NB4 (cell line): Measurements from ENCODE around the gene IQCE.

ENCODE experiments used
- POLR2A ChIP-seq: IDR thresholded peaks from 2 replicates; pipeline ENCODE4 v1.6.1; 2011; ENCODE audit warnings: mild to moderate bottlenecking; ENCODE audit not compliant: insufficient read length; ENCODE audit errors: extremely low read depth
- TF ChIP-seq, protein P1 (sequence below): IDR thresholded peaks from one replicate; pipeline ENCODE4 v1.5.1; 2012; ENCODE audit warnings: low read depth, low read length
- TF ChIP-seq, protein P2 (sequence below): IDR thresholded peaks from 2 replicates; pipeline ENCODE4 v1.6.1; 2011; ENCODE audit warnings: low read depth, low read length

DNA sequence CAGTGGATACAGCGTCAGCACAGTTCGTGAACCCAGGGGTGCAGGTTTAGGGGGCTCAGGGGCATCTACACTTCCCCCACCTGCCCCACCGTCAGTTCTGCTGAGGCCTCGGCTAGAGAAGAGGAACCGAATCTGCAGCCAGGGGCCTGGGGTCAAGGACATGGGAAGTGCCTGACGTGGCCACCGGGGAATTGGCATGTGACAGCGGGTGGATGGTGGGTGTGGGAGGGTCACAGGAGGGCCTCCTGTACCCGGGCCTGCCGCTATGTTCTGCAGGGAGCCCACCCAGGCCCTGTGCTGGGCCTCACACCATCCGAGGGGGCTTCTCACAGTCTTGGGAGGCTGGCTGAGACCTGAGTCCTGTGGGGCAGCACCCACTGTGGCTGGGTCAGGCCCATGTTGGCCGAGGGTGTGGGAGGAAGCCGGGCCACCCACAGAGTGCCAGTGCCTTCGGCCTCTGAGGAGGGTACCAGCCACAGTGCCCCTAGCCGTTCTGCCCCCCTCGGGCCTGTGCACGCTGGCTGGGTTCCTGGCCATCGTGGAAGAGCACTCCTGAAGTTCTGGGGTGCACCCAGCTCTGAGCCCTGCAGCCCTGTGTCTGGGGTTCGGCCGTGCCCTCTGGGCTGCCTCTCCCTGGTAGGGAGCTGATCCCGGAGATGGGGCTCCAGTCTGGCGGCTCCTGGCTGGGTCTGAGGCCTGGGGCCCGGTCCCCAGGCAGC is 78.9 kb downstream of the IQCE start:
- TF ChIP-seq, protein P1, sequence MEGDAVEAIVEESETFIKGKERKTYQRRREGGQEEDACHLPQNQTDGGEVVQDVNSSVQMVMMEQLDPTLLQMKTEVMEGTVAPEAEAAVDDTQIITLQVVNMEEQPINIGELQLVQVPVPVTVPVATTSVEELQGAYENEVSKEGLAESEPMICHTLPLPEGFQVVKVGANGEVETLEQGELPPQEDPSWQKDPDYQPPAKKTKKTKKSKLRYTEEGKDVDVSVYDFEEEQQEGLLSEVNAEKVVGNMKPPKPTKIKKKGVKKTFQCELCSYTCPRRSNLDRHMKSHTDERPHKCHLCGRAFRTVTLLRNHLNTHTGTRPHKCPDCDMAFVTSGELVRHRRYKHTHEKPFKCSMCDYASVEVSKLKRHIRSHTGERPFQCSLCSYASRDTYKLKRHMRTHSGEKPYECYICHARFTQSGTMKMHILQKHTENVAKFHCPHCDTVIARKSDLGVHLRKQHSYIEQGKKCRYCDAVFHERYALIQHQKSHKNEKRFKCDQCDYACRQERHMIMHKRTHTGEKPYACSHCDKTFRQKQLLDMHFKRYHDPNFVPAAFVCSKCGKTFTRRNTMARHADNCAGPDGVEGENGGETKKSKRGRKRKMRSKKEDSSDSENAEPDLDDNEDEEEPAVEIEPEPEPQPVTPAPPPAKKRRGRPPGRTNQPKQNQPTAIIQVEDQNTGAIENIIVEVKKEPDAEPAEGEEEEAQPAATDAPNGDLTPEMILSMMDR: no peak
- TF ChIP-seq POLR2A: no peak
- TF ChIP-seq, protein P2, sequence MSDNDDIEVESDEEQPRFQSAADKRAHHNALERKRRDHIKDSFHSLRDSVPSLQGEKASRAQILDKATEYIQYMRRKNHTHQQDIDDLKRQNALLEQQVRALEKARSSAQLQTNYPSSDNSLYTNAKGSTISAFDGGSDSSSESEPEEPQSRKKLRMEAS: no peak; the same call in 1 of the 2 replicates
